HEK293T (cell line): ENCODE measurements around the gene RNF112.

Experiments
- ARNT ChIP-seq: fragments of 450-650 bp; IDR thresholded peaks from 2 replicates; pipeline ENCODE4 v1.6.1; 2017; ENCODE audit warnings: mild to moderate bottlenecking
- BHLHE40 ChIP-seq: fragments of 450-650 bp; IDR thresholded peaks from 2 replicates; pipeline ENCODE4 v1.6.1; 2016; ENCODE audit warnings: mild to moderate bottlenecking, moderate library complexity, borderline replicate concordance
- CTBP1 ChIP-seq: fragments of 450-650 bp; IDR thresholded peaks from 2 replicates; pipeline ENCODE4 v1.6.1; 2016; ENCODE audit warnings: borderline replicate concordance
- ELF4 ChIP-seq: fragments of 450-650 bp; IDR thresholded peaks from 2 replicates; pipeline ENCODE4 v1.6.1; 2017; ENCODE audit warnings: antibody characterized with exemption
- FOXK2 ChIP-seq: fragments of 450-650 bp; IDR thresholded peaks from 2 replicates; pipeline ENCODE4 v1.6.1; 2016; ENCODE audit warnings: mild to moderate bottlenecking
- FOXM1 ChIP-seq: fragments of 450-650 bp; IDR thresholded peaks from 2 replicates; pipeline ENCODE4 v1.6.1; 2017; ENCODE audit warnings: mild to moderate bottlenecking, borderline replicate concordance
- HDGF ChIP-seq: fragments of 450-650 bp; IDR thresholded peaks from 2 replicates; pipeline ENCODE4 v1.6.1; 2017; ENCODE audit warnings: antibody characterized with exemption, borderline replicate concordance
- L3MBTL2 ChIP-seq: fragments of 450-650 bp; conservative IDR thresholded peaks from 2 replicates; pipeline ENCODE4 v1.6.1; 2016; ENCODE audit warnings: mild to moderate bottlenecking
- LEF1 ChIP-seq: fragments of 450-650 bp; IDR thresholded peaks from 2 replicates; pipeline ENCODE4 v1.6.1; 2017; ENCODE audit warnings: mild to moderate bottlenecking, borderline replicate concordance
- SP1 ChIP-seq: fragments of 450-650 bp; IDR thresholded peaks from 2 replicates; pipeline ENCODE4 v1.6.1; 2017
- TARDBP ChIP-seq: fragments of 450-650 bp; IDR thresholded peaks from 2 replicates; pipeline ENCODE4 v1.6.1; 2016

DNA sequence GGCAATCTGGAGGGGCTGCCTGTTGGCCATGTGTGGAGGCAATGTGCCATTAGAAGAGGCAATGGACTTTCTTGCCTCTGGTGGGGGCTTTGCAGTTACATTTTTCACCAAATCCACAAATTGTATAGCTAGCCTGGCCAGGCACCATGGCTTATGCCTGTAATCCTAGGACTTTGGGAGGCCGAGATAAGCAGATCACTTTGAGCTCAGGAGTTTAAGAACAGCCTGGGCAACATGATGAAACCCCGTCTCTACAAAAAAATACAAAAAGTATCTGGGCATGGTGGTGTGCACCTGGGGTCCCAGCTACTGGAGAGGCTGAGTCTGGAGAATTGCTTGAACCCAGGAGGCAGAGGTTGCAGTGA, 2.7 kb upstream of the RNF112 start:
- TF ChIP-seq FOXM1 = no peak
- no peak for TF ChIP-seq HDGF
- no peak for TF ChIP-seq ARNT
- no peak for TF ChIP-seq ELF4
- no peak for TF ChIP-seq CTBP1
- no peak for TF ChIP-seq L3MBTL2
- no peak for TF ChIP-seq BHLHE40
- no peak for TF ChIP-seq TARDBP
- TF ChIP-seq FOXK2 = no peak
- no peak for TF ChIP-seq LEF1
- TF ChIP-seq SP1 = no peak
